HFFc6 (cell line): Measurements from ENCODE around the gene NDUFS3. TPM values are rescaled to one million over a fixed set of nuclear protein-coding genes. Genes with fewer than 3 reads are reported as not detected.
A peak's percentile ranks its signal among the peaks of the same experiment; 100 is the strongest.

ENCODE experiments used
- DNase-seq: peaks from one replicate; pipeline ENCODE4 v3.0.0-alpha.2; 2018
- H3K27ac Mint-ChIP-seq: 2 replicates; pipeline ENCODE4 v1.8.0; 2020; ENCODE audit warnings: mild to moderate bottlenecking, mixed read lengths
- H3K27me3 Mint-ChIP-seq: 2 replicates; pipeline ENCODE4 v1.8.0; 2021; ENCODE audit warnings: mild to moderate bottlenecking, moderate library complexity, mixed read lengths; ENCODE audit not compliant: insufficient read depth
- H3K36me3 Mint-ChIP-seq: 2 replicates; pipeline ENCODE4 v1.8.0; 2021; ENCODE audit warnings: low read depth, mixed read lengths
- H3K4me1 Mint-ChIP-seq: 2 replicates; pipeline ENCODE4 v1.8.0; 2020; ENCODE audit warnings: low read depth, mixed read lengths
- H3K4me3 Mint-ChIP-seq: 2 replicates; pipeline ENCODE4 v1.8.0; 2020; ENCODE audit warnings: mild to moderate bottlenecking, moderate library complexity, mixed read lengths
- H3K9me3 Mint-ChIP-seq: 2 replicates; pipeline ENCODE4 v1.8.0; 2020; ENCODE audit warnings: mild to moderate bottlenecking, mixed read lengths
- CTCF ChIP-seq: fragments of 200-600 bp; sonication (generic); IDR thresholded peaks from 2 replicates; pipeline ENCODE4 v1.5.0; 2021; ENCODE audit warnings: antibody characterized with exemption, mild to moderate bottlenecking
- total RNA-seq, 6 experiments: library from RNA; stranded (reverse); fragmentation: NEBNext Ultra II Directional; extraction: Animal tissue kit (Norgen Biotek cat#: 25700); gene quantifications; 2 replicates in 1 of 6; 3 replicates in 5 of 6; pipeline ENCODE4 v1.2.3, GENCODE V29; 2021

NDUFS3 gene
- total RNA-seq, 6 experiments from 2014 or later = 97.0 to 105 (median 99.8) TPM

- no peaks in the 10 kb centered on the region for H3K9me3 Mint-ChIP-seq
- no peak overlapping the region for H3K4me3 Mint-ChIP-seq
- H3K36me3 Mint-ChIP-seq = peaks cover 23% of the 10 kb centered on the region
- no peak for DNase-seq
- H3K4me1 Mint-ChIP-seq = peaks cover 15% of the 10 kb centered on the region
- H3K27me3 Mint-ChIP-seq = peaks cover 2% of the 10 kb centered on the region; the same call in 1 of the 2 replicates
- no peak for TF ChIP-seq CTCF
- H3K27ac Mint-ChIP-seq = peak overlapping the region; percentile 22; the same call in 1 of the 2 replicates
Observed at GRCh38 chr11:47583844-47584243, 5.0 kb downstream of the NDUFS3 start.

GRCh38 chr11:47586098-47586855, 7.4 kb downstream of the NDUFS3 start, which contains the start of gene FAM180B:
Gene FAM180B, plus strand, starts transcription at chr11:47586678. Its CDS starts 91 bp downstream, at chr11:47586769.
- Mint-ChIP-seq H3K27me3 (peaks cover 2% of the 10 kb centered on the region; the same call in 1 of the 2 replicates), H3K27ac (no peak within 1 kb of the TSS; the same call in 1 of the 2 replicates), H3K9me3 (no peaks in the 10 kb centered on the region), H3K4me3 (no peak within 1 kb of the TSS), H3K36me3 (peaks cover 16% of the 10 kb centered on the region), H3K4me1 (no peaks in the 10 kb centered on the region)
- DNase-seq = no peak
- no peak for TF ChIP-seq CTCF

GRCh38 chr11:47587039-47587716, 8.3 kb downstream of the NDUFS3 start:
- H3K27me3 Mint-ChIP-seq = peaks cover 8% of the 10 kb centered on the region; the same call in 1 of the 2 replicates
- H3K36me3 Mint-ChIP-seq = peaks cover 14% of the 10 kb centered on the region
- H3K27ac Mint-ChIP-seq = no peak overlapping the region
- no peak for TF ChIP-seq CTCF
- H3K9me3 Mint-ChIP-seq = no peaks in the 10 kb centered on the region
- H3K4me3 Mint-ChIP-seq = no peak overlapping the region
- DNase-seq = no peak
- no peaks in the 10 kb centered on the region for H3K4me1 Mint-ChIP-seq

GRCh38 chr11:47587723-47588326, 9.0 kb downstream of the NDUFS3 start:
- Mint-ChIP-seq H3K36me3 (peaks cover 14% of the 10 kb centered on the region), H3K4me1 (no peaks in the 10 kb centered on the region), H3K27ac (no peak overlapping the region), H3K27me3 (peaks cover 15% of the 10 kb centered on the region), H3K9me3 (no peaks in the 10 kb centered on the region), H3K4me3 (no peak overlapping the region)
- DNase-seq = no peak
- TF ChIP-seq CTCF = no peak

GRCh38 chr11:47589118-47589517, 10.2 kb downstream of the NDUFS3 start:
- H3K4me3 Mint-ChIP-seq = no peak overlapping the region
- peaks cover 5% of the 10 kb centered on the region for H3K36me3 Mint-ChIP-seq
- TF ChIP-seq CTCF = no peak
- peaks cover 26% of the 10 kb centered on the region for H3K27me3 Mint-ChIP-seq
- no peaks in the 10 kb centered on the region for H3K9me3 Mint-ChIP-seq
- no peaks in the 10 kb centered on the region for H3K4me1 Mint-ChIP-seq
- H3K27ac Mint-ChIP-seq = no peak overlapping the region
- no peak for DNase-seq
